NCI-H146 (cell line): Measurements from ENCODE around the gene ADAM12.

Experiments used
- DNase-seq: peaks from one replicate; lab custom pipeline; 2025; lab: John Stamatoyannopoulos, UW

The ADAM12 gene, protein sequence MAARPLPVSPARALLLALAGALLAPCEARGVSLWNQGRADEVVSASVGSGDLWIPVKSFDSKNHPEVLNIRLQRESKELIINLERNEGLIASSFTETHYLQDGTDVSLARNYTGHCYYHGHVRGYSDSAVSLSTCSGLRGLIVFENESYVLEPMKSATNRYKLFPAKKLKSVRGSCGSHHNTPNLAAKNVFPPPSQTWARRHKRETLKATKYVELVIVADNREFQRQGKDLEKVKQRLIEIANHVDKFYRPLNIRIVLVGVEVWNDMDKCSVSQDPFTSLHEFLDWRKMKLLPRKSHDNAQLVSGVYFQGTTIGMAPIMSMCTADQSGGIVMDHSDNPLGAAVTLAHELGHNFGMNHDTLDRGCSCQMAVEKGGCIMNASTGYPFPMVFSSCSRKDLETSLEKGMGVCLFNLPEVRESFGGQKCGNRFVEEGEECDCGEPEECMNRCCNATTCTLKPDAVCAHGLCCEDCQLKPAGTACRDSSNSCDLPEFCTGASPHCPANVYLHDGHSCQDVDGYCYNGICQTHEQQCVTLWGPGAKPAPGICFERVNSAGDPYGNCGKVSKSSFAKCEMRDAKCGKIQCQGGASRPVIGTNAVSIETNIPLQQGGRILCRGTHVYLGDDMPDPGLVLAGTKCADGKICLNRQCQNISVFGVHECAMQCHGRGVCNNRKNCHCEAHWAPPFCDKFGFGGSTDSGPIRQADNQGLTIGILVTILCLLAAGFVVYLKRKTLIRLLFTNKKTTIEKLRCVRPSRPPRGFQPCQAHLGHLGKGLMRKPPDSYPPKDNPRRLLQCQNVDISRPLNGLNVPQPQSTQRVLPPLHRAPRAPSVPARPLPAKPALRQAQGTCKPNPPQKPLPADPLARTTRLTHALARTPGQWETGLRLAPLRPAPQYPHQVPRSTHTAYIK

DNA sequence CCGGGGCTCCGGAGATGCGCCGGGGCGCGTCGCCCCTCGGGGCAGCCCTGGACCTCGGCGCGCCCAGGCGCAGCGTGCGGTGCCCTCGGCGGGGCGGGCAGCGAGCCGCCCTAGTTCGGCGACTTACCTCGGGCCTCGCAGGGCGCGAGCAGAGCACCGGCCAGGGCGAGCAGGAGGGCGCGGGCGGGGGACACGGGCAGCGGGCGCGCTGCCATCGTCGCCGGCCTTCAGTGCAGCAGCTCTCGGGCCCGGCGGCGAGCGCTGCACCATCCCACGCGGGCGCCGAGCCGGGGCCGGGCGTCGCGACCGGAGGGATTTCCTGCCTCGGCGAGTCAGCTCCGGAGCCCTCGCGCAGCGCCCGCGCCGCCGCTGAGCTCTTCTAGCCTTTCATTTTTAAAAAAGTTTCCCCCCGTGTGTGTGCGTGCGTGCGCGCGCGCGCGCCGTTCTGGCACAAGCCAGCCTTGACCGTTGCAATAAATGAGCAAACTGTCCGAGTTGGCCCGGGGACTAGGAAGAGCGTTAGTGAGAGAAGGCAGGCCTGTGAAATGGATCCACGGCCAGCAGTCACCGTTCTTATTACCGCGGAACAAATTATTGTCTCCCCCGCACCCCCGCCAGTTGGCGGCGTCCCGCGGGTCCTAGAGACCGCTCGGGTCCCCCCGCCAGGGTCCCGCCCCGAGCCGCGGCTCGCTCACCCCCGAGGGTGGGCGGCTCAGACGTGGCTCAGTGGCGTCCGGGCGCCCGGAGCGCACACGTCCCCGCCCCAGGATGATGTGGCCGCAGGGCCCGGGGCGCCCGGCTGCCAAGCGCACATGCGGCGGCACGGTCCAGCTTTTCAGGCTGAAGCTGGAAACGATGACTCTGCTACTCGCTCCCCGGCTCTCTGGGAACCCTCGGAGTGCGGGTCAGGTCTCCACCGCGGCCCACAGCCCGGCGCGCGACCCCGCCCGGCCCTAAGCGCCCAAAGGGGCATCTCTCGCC lies at the start of gene ADAM12:
Gene ADAM12 (minus strand): TSS at position 547 of the 981 bp plus-strand sequence. CDS start 332 bp downstream, at position 215.
- DNase-seq = peak; percentile 55

DNA sequence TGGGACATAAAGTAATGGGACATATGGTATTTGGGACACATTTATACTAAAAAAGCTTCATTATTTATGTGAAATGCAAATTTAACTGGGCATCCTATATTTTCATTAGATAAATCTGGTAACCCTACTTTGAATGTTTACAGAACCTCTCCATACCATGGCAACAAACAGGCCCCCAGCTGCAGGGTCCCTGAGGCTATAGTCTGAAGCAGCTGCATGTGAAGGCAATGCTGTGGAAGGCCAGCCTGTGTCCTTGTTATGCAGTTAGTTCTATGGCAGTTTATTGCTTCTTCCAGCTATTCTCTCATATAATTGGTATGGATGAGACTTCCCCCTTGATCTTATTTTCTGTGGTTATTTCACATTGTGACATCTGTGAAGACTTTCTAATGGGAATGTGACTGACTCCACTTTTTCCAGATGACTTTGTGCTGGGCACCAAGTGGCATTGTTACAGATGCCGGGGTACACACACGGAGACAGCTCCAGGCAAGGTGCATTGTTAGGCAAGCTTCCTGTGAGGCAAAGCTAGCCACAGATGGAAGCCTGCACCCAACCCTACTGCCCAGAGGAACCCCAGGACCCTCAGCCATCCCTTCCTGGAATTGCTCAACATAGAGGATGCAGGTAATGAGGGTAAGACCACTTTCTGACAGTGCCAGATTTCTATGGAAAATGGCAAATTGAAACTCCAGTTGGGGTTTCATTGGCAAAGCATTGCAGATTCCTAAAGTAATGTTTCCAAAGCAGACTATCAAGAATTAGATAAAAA lies 49.5 kb upstream of the ADAM12 start:
- DNase-seq = peak; percentile 69

DNA sequence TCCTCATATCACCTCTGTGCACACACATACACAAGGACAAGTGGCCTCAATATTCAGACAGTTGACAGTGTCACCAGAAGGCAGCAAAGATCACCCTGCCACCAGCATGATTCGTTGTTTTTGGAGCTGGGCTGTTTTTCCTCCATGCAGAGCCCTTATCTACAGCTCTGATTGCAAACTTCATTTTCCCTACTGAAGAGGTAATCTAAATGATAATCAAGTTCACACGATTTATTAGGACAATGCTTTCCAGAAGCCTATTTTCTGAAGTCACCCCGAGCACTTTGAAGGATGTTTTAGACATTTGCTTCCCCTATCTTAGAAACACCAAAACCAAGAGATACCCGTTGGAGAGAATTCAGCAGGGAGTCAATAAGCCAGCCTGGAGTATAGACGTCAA lies 46.0 kb upstream of the ADAM12 start:
- DNase-seq = no peak

DNA sequence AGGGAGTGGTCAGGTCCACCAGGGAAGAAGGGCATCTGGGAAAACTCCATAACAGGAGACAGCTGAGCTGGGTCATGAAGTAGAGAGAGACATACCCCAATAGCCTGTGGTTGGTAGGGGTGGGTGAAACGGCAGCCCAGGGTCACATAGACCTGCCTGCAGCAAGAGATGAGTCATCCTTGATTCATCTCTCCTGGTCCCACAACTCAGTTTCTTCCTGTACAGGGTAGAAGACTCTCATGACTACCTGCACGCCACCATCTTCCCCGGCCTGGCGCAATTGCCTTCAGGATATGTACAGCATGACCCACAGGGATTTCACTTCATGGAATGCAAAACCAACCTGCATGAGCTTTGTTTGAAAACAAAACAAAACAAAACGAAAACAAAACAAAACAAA lies 45.1 kb upstream of the ADAM12 start:
- no peak for DNase-seq

DNA sequence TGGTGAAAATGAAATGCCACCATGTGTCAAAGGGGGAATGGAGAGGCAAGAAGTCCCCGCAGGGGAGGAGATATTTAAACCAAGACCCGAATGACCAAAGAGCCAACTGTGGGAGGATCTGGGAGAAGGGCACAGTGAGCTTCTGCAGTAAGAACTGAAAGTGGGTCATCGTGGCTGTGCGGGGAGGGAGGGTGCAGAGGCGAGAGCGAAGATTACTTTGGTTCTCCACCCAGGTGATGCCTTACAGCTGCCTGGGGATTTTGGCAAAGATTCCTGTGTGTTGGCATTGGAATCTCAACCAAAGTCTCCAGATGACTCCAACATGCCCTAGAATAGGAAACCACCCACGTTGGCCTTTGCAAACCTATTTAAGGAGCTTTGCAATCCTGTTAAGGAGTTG lies 44.2 kb upstream of the ADAM12 start:
- DNase-seq = no peak

DNA sequence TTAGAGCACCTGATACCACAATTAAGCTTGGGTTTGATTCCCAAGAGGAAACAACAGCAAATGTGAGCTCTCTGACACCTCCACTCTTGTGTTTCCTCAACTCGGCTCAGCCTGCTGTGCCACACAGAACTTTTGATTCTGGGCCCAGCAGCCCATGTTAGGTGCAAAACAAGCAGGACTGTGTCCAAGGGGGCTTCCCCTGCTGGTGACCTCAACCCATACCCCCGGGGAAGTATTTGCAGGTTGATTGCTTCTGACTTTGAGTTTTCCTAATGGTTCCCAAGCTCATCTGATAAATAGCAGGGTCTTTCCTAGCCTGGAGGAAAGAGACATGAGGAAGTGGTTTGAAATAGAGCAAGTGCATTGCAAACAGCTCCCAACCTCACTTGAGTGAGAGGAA lies 43.5 kb upstream of the ADAM12 start:
- no peak for DNase-seq

DNA sequence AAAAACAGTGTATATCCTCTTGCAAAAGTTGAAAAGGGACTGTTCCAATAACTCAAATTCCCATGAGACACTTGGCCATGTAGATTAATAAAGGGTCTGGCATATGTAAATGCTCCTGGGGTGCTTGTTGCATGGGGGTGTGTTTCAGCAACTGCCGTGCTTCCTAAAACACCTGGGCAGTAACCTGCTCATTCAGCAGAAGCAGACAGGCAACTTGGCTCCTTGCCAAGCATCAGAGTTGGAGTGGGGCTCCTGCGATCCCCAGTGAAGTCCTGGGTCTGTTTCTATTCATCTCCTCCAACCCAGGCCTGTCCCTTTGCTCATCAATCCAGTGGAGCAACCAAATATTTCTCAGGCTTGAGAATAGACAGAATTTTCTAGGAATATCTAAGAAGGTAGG lies 42.2 kb upstream of the ADAM12 start:
- peak; percentile 57 for DNase-seq

DNA sequence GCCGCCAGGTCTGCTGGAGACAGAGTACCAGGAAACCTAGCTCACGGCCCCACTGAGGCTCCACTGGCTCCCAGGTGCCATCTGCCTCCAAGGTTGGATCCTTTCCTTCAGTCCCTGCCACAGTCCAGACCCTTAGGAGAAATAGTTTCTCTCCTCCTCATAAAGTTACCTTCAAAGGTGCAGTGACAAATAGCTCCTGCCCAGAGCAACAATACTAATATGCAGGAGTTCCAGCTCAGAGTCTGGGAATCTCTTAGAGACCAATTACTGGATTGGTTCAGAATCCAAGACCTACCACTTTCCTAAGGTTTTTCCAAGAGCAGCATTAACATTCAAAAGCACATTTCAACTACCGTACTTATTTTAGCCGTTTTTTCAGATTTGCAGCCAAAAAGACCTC lies 41.0 kb upstream of the ADAM12 start:
- DNase-seq = no peak

DNA sequence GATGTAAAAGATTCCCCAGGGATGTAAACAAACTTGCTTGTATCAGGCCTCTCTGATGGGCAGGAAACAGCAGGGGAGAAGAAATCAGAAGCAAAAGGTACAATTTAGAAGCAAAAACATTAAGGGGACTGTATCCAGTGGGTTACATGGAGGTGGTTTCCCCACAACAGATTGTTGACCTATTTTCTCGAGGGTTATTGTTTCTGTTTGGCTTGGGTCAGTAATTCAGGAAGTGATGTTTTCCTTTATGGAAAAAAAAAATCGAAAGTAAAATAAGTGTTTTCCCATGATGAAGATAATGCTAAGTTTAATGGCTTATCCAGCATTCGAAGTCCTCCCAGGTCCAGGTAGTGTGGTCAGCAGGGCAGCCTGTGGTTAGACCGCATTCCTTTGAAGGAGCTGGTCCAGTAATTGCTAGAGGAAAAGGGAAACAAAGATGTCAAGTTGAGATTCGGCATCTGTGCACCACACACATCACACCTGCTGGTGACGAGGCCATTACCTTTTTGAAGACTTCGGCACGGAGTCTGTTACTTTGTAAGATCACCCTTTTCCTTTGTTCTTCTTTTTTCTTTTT lies 37.3 kb upstream of the ADAM12 start:
- DNase-seq = no peak

DNA sequence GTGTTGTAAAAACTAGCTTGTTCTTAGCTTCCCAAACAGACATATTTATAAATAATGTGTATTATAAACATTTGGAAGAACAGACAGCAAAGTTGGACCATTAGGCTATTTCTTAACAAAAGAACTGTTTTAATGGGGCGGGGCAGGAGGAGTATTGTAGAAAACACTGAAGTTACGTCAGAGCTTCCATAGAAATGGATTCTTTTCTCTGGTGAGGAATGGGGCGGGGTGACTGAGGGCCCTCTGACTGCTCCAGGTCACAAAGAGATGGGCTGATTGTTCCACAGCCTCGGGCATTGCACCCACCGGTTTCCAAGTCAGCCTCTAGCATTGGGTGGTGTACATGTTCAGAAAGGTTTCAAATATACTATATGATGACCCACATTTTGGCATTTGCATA lies 36.8 kb upstream of the ADAM12 start:
- DNase-seq = no peak

DNA sequence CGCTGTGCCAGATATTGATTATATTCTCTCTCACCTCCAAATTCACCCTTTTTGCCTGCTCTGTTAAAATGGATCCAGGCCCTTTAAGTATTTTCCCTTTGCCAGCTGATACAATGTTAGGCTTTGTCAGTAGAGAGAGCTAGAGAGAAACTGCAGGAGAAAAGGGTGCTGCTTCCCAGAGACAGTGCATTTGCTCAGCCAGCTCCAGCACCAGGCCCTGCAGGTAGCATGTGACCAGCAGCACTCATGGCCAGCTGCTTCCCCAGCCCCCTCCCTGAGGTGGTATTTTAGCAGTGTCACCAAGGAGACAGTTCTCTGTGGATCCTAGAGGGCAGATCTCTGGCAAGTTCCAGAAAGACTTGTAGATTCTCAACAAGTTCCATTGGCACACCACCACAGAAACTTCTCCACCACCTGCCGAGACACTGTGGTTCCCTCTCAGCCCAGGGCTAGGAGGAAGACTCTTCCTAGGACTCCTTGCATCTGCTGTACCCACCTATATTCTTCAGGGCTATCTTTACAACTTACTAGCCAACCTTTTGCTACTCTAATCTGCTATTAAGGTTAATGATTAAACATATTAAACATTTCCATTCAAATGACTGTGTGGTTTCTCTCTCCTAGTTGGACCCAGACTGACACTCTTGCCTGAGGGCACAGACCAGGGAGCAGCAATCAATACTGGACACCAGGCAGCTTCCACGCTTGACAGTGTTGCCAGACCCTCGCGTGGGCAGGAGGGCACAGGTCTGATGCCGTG lies 35.6 kb upstream of the ADAM12 start:
- DNase-seq = no peak

DNA sequence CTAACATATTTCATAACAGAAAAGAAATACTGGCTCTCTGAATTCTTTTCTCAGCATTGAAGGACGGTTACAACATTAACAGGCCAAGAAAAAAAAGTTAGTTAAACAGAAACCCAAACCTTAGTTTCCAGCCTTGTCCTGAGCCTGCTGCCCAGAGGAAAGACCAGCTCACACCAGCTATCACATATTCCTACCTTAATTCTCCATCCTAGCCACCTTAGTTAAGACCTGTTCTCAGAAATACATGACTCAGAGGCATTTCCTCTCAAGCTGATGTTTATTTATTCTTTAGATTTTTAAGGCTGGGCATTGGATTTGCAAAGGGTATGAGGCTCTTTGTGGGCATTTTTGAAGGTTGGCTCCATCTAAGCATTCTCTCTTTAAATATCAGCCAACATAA lies 34.3 kb upstream of the ADAM12 start:
- no peak for DNase-seq

DNA sequence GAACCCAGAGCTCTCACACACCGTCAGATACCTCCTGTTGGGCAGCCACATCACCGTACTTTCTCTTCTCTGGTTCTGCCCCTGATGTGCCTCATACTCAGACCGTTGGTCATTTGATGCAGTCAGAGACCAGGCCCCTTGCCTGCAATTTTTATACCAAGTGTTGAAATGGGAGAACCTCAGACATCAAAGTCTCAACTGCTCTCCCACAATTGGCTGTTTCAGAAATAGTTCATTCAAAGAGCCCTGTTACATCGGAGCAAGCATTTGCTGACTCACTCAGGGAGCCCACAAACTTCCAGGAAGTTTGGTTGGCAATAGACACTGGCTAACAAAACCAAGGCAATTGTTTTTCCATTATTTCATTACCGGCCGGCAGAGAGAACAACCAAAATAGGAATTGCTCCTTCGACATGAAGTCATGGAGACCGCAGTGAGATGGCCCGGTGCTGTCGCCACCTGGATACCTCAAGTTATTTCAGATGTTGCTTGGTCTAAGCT lies 33.5 kb upstream of the ADAM12 start:
- DNase-seq = no peak

DNA sequence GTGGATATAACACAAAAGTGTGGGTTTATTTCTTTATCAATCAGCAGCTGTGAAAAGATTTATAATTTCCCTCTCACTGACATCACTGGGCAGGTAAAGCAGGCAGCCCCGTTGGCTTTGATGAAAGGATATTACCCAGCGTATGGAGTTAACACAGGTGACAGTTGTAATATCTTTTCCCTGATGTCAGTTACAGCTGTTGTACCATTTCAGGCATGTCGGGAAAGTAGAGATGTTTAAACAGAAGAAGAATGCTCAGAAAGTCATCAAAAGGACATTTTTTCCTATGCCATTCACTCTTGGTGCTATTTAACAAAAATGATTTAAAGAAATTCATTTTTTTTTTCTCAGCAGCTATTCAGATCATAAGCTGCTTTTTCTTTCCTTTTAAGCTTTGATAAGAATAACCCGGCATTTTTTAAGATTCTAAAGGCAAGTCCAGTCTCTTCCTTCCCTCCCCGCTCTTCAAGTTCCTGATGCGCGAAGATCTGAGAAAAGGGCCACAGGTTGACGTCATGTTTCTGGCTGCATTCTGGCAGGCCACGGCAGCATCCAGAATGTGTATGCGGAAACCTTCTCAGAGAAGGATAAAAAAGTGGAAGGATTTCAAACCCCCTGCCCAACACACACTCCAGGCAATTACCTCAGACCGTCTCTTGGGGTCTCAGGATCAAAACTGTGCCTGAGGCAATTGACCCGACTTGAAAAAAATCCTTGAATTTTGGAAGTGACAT lies 32.5 kb upstream of the ADAM12 start:
- DNase-seq = peak; percentile 13

DNA sequence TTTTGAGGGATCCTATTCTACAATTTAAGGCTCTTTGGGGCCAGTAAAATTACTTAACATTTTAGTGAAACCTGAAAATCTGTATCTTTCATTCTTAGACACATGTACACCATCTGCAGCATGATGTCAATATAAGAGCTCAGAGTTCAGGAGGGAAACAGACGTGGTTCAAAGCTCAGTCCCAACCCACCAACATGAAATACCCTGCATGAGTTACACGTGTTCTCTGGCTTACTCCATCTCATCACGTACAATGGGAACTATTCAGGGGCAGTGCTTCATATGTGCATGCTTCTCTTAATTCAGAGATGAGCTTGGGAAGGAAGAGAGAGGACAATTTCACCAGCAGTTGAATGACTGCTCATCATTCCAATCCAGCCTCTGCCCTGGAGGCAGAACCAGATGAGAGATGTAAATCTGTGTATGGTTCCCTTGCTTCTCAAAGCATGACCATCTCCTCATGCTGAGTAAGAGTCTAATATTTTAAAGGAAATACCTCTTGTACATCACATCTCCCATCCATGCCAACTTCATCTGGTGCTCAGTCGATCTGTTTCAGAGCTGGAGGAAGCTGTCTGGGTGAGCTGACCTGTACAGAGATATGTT lies 29.0 kb upstream of the ADAM12 start:
- DNase-seq = no peak

DNA sequence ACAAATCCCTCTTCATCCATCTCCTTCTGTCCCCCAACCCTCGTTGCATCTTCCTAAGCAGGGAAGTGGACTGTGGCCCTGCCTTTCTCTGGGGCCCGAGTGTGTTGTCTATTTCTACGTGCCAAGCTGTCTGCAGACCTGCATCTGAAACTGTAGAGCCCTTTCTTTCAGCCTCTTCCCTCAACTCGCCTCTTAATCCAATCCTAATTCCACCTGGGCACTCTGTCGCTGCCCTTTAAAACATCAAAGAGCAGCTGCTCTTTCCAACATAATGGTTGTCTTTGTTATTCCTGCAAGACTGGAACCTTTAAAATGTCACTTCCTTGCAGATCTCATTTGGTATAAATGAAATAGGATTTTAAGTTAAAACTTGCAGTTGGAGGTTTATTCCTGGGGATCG lies 21.5 kb upstream of the ADAM12 start:
- no peak for DNase-seq

DNA sequence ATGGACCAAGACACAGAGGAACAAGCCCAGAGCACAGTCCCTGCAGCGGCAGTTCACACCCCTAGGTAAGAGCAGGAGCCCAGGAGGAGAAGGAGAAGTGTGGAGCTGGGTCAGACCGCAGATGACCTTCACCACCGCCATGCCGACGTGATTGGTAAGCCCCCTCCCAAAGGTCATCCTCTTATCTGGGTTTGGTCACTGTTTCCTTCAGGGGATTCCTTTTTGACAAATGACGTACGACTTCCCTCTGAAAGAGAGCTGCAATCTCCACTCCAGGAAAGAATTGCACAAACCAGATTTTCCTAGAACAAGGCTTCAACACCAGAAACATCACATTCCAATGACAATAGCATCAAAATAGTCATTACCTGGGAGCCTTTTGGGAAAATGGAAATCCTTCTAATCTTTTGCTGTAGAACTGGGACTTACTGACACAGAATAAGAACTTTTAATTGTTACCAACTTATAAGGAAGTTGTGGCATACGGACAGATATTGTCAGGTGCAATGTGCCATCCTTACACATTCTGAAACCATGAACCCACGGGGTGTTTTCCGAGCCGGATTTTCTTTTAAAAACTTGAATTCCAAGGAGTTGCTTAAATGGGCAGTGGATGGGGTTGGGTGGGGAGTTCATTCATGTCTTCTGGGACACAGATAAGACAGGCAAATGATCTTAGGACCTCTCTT lies 20.8 kb upstream of the ADAM12 start:
- DNase-seq = no peak

DNA sequence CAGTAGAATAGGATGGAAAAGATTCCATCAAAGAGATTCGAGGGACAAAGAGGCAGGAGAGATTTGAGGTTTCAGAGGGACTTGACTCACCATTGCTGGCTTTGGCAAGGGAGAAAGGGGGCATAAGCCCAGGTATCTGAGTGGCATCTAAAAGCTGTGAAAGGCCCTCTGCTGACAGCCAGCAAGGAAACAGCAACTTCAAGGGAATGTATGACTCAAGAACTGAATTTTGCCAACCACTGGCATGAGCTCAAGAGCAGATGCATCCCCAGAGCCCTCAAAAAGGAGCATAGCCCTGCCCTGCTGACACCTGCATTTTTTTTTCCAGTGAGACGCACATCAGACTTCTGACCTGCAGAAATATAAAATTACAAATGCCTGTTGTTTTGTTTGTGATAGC lies 19.6 kb upstream of the ADAM12 start:
- no peak for DNase-seq
